GM23248 (cell line): ENCODE measurements around the gene SYNGR3. TPM values are rescaled to one million over a fixed set of nuclear protein-coding genes. Genes with fewer than 3 reads are reported as not detected.
"Not testable (repeated sequence)": the region's sequence is repeated elsewhere in the genome, so short reads cannot be mapped to it uniquely, and the experiment has no call there.

ENCODE experiments used
- DNase-seq: peaks from one replicate; pipeline ENCODE4 v3.0.0-alpha.2; 2015
- H2AFZ ChIP-seq: fragments of 200-600 bp; sonication (generic); 2 replicates; pipeline ENCODE4 v1.6.1; 2016; ENCODE audit warnings: antibody characterized with exemption
- H3F3A ChIP-seq: fragments of 200-600 bp; sonication (generic); 2 replicates; pipeline ENCODE4 v1.6.1; 2016; ENCODE audit warnings: mild to moderate bottlenecking, antibody characterized with exemption, mixed run types; ENCODE audit not compliant: insufficient read depth
- H3K27ac ChIP-seq: fragments of 200-600 bp; sonication (generic); 2 replicates; pipeline ENCODE4 v1.5.1; 2016; ENCODE audit warnings: mild to moderate bottlenecking
- H3K27me3 ChIP-seq: fragments of 200-600 bp; sonication (generic); replicated peaks from 2 replicates; pipeline ENCODE4 v1.6.1; 2016; ENCODE audit warnings: mild to moderate bottlenecking; ENCODE audit not compliant: insufficient read depth
- H3K36me3 ChIP-seq: fragments of 200-600 bp; sonication (generic); 2 replicates; pipeline ENCODE4 v1.6.1; 2016; ENCODE audit warnings: low read depth, mild to moderate bottlenecking
- H3K4me1 ChIP-seq: fragments of 200-600 bp; sonication (generic); 2 replicates; pipeline ENCODE4 v1.6.1; 2016; ENCODE audit warnings: mild to moderate bottlenecking; ENCODE audit not compliant: insufficient read depth
- H3K4me2 ChIP-seq: fragments of 200-600 bp; sonication (generic); one replicate; pipeline ENCODE4 v1.6.1; 2016; ENCODE audit warnings: mild to moderate bottlenecking; ENCODE audit not compliant: unreplicated experiment
- H3K4me3 ChIP-seq: fragments of 200-600 bp; sonication (generic); 2 replicates; pipeline ENCODE4 v1.5.1; 2016; ENCODE audit warnings: mild to moderate bottlenecking
- H3K79me2 ChIP-seq: fragments of 200-600 bp; sonication (generic); 2 replicates; pipeline ENCODE4 v1.6.1; 2016; ENCODE audit warnings: mild to moderate bottlenecking; ENCODE audit not compliant: insufficient read depth
- H3K9ac ChIP-seq: fragments of 200-600 bp; sonication (generic); 2 replicates; pipeline ENCODE4 v1.6.1; 2016; ENCODE audit warnings: mild to moderate bottlenecking
- H3K9me2 ChIP-seq: fragments of 200-600 bp; sonication (generic); 2 replicates; pipeline ENCODE4 v1.6.1; 2016; ENCODE audit warnings: mixed run types, mild to moderate bottlenecking, moderate library complexity; ENCODE audit not compliant: insufficient read depth
- H3K9me3 ChIP-seq: fragments of 200-600 bp; sonication (generic); one replicate; pipeline ENCODE4 v1.6.1; 2017; ENCODE audit warnings: low read depth
- H4K20me1 ChIP-seq: fragments of 200-600 bp; sonication (generic); 2 replicates; pipeline ENCODE4 v1.6.0; 2016; ENCODE audit not compliant: insufficient read depth
- EZH2 ChIP-seq: fragments of 200-600 bp; sonication (generic); IDR thresholded peaks from 2 replicates; pipeline ENCODE4 v1.6.1; 2018; ENCODE audit warnings: antibody characterized with exemption, mild to moderate bottlenecking; ENCODE audit not compliant: insufficient read depth, poor library complexity, severe bottlenecking
- EZH2phosphoT487 ChIP-seq: fragments of 200-600 bp; sonication (generic); IDR thresholded peaks from 2 replicates; pipeline ENCODE4 v1.6.1; 2018; ENCODE audit warnings: antibody characterized with exemption, moderate library complexity, mild to moderate bottlenecking, low read depth; ENCODE audit not compliant: insufficient read depth
- WGBS, 2 experiments: methylation state at CpG; one replicate each; pipeline ENCODE4 v1.1.6; 2015 to 2017; ENCODE audit warnings: low lambda C conversion rate in 2 of 2, low coverage in 1 of 2; ENCODE audit errors: missing lambda C conversion rate in 2 of 2; 5-methylcytosine and 5-hydroxymethylcytosine counted together
- in situ Hi-C: fragments of 300-500 bp; cut with MboI; formaldehyde crosslinking; loops from 2 replicates; pipeline ENCODE4 v1.15.0; 2020
- polyA plus RNA-seq: library from polyadenylated mRNA; unstranded; fragments of >200 nt; fragmentation: Nextera tagmentation; extraction: Ambion mirVana; gene quantifications from 2 replicates; pipeline ENCODE4 v1.2.1, GENCODE V29; 2016
- total RNA-seq: library from RNA; depleted of rRNA; stranded (reverse); fragments of >200 nt; shearing (Covaris generic); gene quantifications from 2 replicates; pipeline ENCODE4 v1.2.3, GENCODE V29; 2014

Gene SYNGR3
- total and polyA plus RNA-seq, 2 experiments from 2014 or later = 0.22 to 1.3 TPM

DNA sequence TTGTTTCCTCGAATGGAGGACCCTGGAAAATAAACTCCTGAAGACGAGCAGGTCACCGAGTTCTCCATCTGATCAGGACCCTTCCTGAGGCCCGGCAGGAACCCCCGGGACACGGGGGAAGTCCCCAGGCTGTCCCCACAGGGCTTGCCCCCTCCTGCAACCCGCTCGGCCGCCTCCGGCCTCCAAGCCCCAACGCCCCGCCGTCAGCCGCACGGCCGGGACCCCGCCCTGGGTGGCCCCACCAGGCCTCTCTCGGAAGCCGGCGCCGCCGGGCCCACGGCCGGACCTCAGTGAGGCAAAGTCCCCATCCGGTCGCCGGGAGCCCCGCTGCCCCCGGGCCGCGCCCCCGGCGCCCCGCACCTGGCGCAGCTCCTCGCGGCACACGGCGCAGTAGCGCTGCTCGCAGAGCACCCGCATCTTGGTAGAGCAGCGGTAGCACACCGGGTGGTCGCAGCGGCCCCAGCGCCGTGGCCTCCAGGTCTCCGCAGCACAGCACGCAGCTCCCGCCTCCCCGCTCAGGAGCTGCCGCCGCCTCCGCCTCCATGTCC lies 19.5 kb downstream of the SYNGR3 start:
- Histone ChIP-seq H3K9me2 (no peaks in the 10 kb centered on the region), H3F3A (peaks cover 17% of the 10 kb centered on the region), H3K27ac (peak overlapping the region; percentile 93), H2AFZ (0 out of 2 replicates have a peak overlapping the region, but pooled peaks have one; percentile 2), H3K4me1 (peaks cover 18% of the 10 kb centered on the region), H3K36me3 (no peaks in the 10 kb centered on the region), H3K27me3 (no peaks in the 10 kb centered on the region), H3K4me2 (peak overlapping the region; percentile 97), H4K20me1 (peaks cover 11% of the 10 kb centered on the region; the same call in 1 of the 2 replicates), H3K9me3 (no peaks in the 10 kb centered on the region), H3K4me3 (peak overlapping the region; percentile 85), H3K9ac (peak overlapping the region; percentile 91), H3K79me2 (peaks cover 65% of the 10 kb centered on the region)
- 1% methylated on average over 14 to 49 of the region's 55 CpGs for WGBS, 2 experiments
- no peak for TF ChIP-seq EZH2phosphoT487
- no peak for TF ChIP-seq EZH2
- DNase-seq = peak; percentile 45
- in situ Hi-C loops = no loop called here

DNA sequence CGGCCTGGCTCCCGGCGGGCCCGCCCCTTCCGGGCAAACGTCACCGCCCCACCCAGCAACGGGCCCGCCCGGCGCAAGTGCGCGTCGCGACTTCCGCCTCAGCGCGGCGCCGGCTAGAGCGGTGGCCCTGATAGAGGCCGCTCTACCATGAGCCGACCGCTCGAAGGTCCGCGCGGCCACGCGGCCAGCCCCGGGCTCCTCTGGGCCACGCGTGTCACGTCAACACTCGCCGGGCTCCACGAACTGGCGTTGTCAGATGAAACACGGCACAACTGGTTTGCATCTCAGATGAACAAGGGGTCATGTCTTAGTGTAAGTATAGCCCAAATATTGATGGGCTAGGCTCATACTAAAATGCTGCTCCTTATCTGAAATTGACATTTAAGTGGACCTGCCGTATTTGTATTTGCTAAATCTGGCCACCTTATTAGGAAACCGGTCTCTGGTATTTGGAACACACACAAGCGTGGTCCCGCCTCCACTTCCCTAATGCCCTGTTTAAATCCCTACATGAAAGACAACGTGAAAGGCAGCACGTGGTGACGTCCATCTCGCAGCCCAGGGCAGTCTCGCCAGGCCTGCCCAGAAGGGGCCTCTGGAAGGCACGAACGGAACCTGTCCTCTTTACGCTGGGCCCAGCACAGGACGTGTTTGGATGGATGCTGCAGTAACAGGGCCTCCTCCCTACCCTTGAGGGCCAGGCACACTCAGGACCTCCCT lies 20.2 kb downstream of the SYNGR3 start, which contains the start of gene ZNF598:
Gene ZNF598, minus strand, starts transcription at position 31 of the 720 bp plus-strand sequence.
- Histone ChIP-seq H3K9me2 (no peaks in the 10 kb centered on the region), H3K27me3 (no peaks in the 10 kb centered on the region), H3K9ac (peak within 1 kb of the TSS; percentile 91), H3K79me2 (peaks cover 58% of the 10 kb centered on the region), H2AFZ (peak within 1 kb of the TSS; percentile 66), H3F3A (peaks cover 17% of the 10 kb centered on the region), H4K20me1 (peaks cover 6% of the 10 kb centered on the region; the same call in 1 of the 2 replicates), H3K4me3 (peak within 1 kb of the TSS; percentile 85), H3K4me2 (peak within 1 kb of the TSS; percentile 97), H3K36me3 (no peaks in the 10 kb centered on the region), H3K27ac (peak within 1 kb of the TSS; percentile 93), H3K4me1 (peaks cover 18% of the 10 kb centered on the region), H3K9me3 (no peaks in the 10 kb centered on the region)
- in situ Hi-C loops = no loop called here
- TF ChIP-seq EZH2phosphoT487 (no peak), EZH2 (no peak)
- 1 to 2% methylated on average over 41 to 46 of the region's 52 CpGs for WGBS, 2 experiments
- peak; percentile 95 for DNase-seq

DNA sequence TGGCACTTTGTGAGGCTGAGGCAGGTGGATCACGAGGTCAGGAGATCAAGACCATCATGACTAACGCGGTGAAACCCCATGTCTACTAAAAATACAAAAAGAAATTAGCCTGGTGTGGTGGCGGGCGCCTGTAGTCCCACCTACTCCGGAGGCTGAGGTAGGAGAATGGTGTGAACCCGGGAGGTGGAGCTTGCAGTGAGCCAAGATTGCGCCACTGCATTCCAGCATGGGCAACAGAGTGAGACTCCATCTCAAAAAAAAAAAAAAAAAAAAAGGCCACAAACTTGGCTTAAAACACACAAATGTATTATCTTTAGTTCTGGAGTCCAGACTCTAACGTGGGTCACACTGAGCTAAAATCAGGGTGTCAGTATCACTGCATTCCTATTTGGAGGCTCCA lies 22.0 kb downstream of the SYNGR3 start:
- H3K9me3 ChIP-seq, H3K4me3 ChIP-seq, H4K20me1 ChIP-seq, H3K27me3 ChIP-seq, H3K27ac ChIP-seq, H3K36me3 ChIP-seq, H3K9me2 ChIP-seq, in situ Hi-C loops, H2AFZ ChIP-seq, H3K9ac ChIP-seq, H3K4me2 ChIP-seq, DNase-seq: not testable (repeated sequence)
- Histone ChIP-seq H3K79me2 (peaks cover 40% of the 10 kb centered on the region), H3K4me1 (peaks cover 18% of the 10 kb centered on the region), H3F3A (peaks cover 17% of the 10 kb centered on the region)
- 90 to 92% methylated on average over 9 of the region's 9 CpGs for WGBS, 2 experiments

DNA sequence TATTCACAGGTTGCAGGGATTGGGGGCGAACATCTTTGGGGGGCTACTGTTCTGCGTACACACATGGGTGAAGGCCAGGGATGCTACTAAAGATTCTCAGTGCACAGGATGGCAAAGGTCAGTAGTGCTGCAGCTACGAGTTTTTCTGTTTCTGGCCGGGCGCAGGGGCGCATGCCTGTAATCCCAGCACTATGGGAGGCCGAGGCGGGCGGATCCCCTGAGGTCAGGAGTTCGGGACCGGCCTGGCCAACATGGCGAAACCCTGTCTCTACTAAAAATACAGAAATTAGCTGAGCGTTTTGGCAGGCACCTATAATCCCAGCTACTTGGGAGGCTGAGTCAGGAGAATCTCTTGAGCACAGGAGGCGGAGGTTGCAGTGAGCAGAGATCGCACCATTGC lies 23.8 kb downstream of the SYNGR3 start:
- no peak for DNase-seq
- peaks cover 22% of the 10 kb centered on the region for H3K79me2 ChIP-seq
- in situ Hi-C loops = no loop called here

More for the DNA sequence above, 23.8 kb downstream of the SYNGR3 start:
- H3K4me1 ChIP-seq = peaks cover 8% of the 10 kb centered on the region; the same call in 1 of the 2 replicates
- no peak overlapping the region for H2AFZ ChIP-seq
- no peaks in the 10 kb centered on the region for H3K9me3 ChIP-seq
- no peak overlapping the region for H3K9ac ChIP-seq
- no peaks in the 10 kb centered on the region for H3K36me3 ChIP-seq
- H3F3A ChIP-seq = peaks cover 3% of the 10 kb centered on the region
- WGBS, 2 experiments = 90 to 94% methylated on average over 15 of the region's 15 CpGs
- no peak overlapping the region for H3K4me3 ChIP-seq
- H3K9me2 ChIP-seq = no peaks in the 10 kb centered on the region
- TF ChIP-seq EZH2phosphoT487 (no peak), EZH2 (no peak)
- no peak overlapping the region for H3K4me2 ChIP-seq
- no peaks in the 10 kb centered on the region for H3K27me3 ChIP-seq
- H3K27ac ChIP-seq = no peak overlapping the region
- H4K20me1 ChIP-seq = no peaks in the 10 kb centered on the region
